IMR-90 (cell line): ENCODE results near the gene RAPGEF3. TPM values are rescaled to one million over a fixed set of nuclear protein-coding genes. Genes with fewer than 3 reads are reported as not detected.

ENCODE experiments used
- ATAC-seq: fragments of 200-7000 bp; cut with Tn5 transposase; 2 replicates; pipeline ENCODE4 v1.9.1; 2020; ENCODE audit warnings: low read depth, mild to moderate bottlenecking, moderate library complexity
- BruUV-seq: library from RNA; stranded (reverse); fragments of 400-500 nt; replicated peaks from 2 replicates; lab custom pipeline; 2021; lab: Mats Ljungman, UMichigan
- CTCF ChIA-PET: fragments of 300-600 bp; formaldehyde crosslinking; extraction: SDS; loops from one replicate; lab custom pipeline; 2021; ENCODE audit warnings: antibody characterized with exemption; lab: Yijun Ruan, JAX
- POLR2A ChIA-PET: fragments of 300-600 bp; sonication (Branson Sonifier 250); formaldehyde crosslinking; loops from one replicate; lab custom pipeline; 2022; ENCODE audit warnings: antibody characterized with exemption; ENCODE audit not compliant: unreplicated experiment; lab: Charles Lee
- DNase-seq: peaks from one replicate; pipeline ENCODE4 v3.0.0; 2013
- H2AFZ ChIP-seq: replicated peaks from 2 replicates; pipeline ENCODE3; 2013; ENCODE audit warnings: low read length, mild to moderate bottlenecking; ENCODE audit not compliant: poor library complexity
- H2AK5ac ChIP-seq: 2 replicates; pipeline ENCODE4 v1.6.1; 2013; ENCODE audit warnings: low read depth, low read length, inconsistent platforms
- H2AK9ac ChIP-seq: replicated peaks from 2 replicates; pipeline ENCODE3; 2013; ENCODE audit warnings: mild to moderate bottlenecking, low read depth, low read length, moderate library complexity; ENCODE audit not compliant: poor library complexity
- H2BK120ac ChIP-seq: 2 replicates; pipeline ENCODE4 v1.6.1; 2013; ENCODE audit warnings: low read depth, low read length, inconsistent platforms
- H2BK15ac ChIP-seq: 3 replicates; pipeline ENCODE4 v1.6.1; 2013; ENCODE audit warnings: low read depth, low read length, inconsistent platforms
- H2BK20ac ChIP-seq: 2 replicates; pipeline ENCODE4 v1.6.1; 2013; ENCODE audit warnings: low read depth, mild to moderate bottlenecking, inconsistent platforms, low read length, moderate library complexity
- H2BK5ac ChIP-seq: 2 replicates; pipeline ENCODE4 v1.6.1; 2013; ENCODE audit warnings: mild to moderate bottlenecking, low read depth, low read length, inconsistent platforms; ENCODE audit not compliant: poor library complexity, severe bottlenecking
- H3K14ac ChIP-seq: replicated peaks from 2 replicates; pipeline ENCODE4 v1.6.1; 2013; ENCODE audit warnings: low read depth, low read length, inconsistent platforms
- H3K18ac ChIP-seq: 2 replicates; pipeline ENCODE4 v1.6.1; 2013; ENCODE audit warnings: low read depth, low read length, control low read depth
- H3K23ac ChIP-seq: 2 replicates; pipeline ENCODE4 v1.6.1; 2013; ENCODE audit warnings: low read depth, low read length, inconsistent platforms
- H3K27ac ChIP-seq: 2 replicates; pipeline ENCODE4 v1.5.1; 2013; ENCODE audit warnings: mild to moderate bottlenecking, control low read depth, low read length; ENCODE audit not compliant: insufficient read depth
- H3K27me3 ChIP-seq: 2 replicates; pipeline ENCODE4 v1.6.1; 2013; ENCODE audit warnings: low read length; ENCODE audit not compliant: control insufficient read depth, insufficient read depth
- H3K36me3 ChIP-seq: 2 replicates; pipeline ENCODE4 v1.6.1; 2013; ENCODE audit warnings: low read length, mixed read lengths; ENCODE audit not compliant: control insufficient read depth, insufficient read depth
- H3K4ac ChIP-seq: 2 replicates; pipeline ENCODE4 v1.6.1; 2013; ENCODE audit warnings: low read depth, low read length, inconsistent platforms
- H3K4me1 ChIP-seq: 2 replicates; pipeline ENCODE4 v1.6.1; 2013; ENCODE audit warnings: low read length, mixed read lengths; ENCODE audit not compliant: control insufficient read depth, insufficient read depth
- H3K4me2 ChIP-seq: 2 replicates; pipeline ENCODE4 v1.6.1; 2013; ENCODE audit warnings: low read depth, mild to moderate bottlenecking, control low read depth, low read length, moderate library complexity
- H3K4me3 ChIP-seq: 2 replicates; pipeline ENCODE4 v1.5.1; 2013; ENCODE audit warnings: low read depth, mild to moderate bottlenecking, control low read depth, low read length, moderate library complexity; ENCODE audit not compliant: insufficient read depth
- H3K56ac ChIP-seq: 2 replicates; pipeline ENCODE4 v1.6.1; 2013; ENCODE audit warnings: low read length, inconsistent platforms; ENCODE audit not compliant: insufficient read depth; ENCODE audit errors: extremely low read depth
- H3K79me1 ChIP-seq, 2 experiments: 2 replicates each; pipeline ENCODE4 v1.6.1; 2013; ENCODE audit warnings: low read length in 2 of 2, inconsistent platforms in 1 of 2, low read depth in 1 of 2
- H3K9ac ChIP-seq: 2 replicates; pipeline ENCODE4 v1.6.1; 2013; ENCODE audit warnings: low read depth, low read length, control low read depth
- H3K9me1 ChIP-seq: 2 replicates; pipeline ENCODE4 v1.6.1; 2013; ENCODE audit warnings: low read length, inconsistent platforms; ENCODE audit not compliant: insufficient read depth
- H3K9me3 ChIP-seq: 2 replicates; pipeline ENCODE4 v1.6.1; 2013; ENCODE audit warnings: low read length; ENCODE audit not compliant: control insufficient read depth, insufficient read depth
- H4K20me1 ChIP-seq: 2 replicates; pipeline ENCODE4 v1.6.1; 2013; ENCODE audit warnings: low read length, inconsistent platforms; ENCODE audit not compliant: insufficient read depth
- H4K5ac ChIP-seq: 2 replicates; pipeline ENCODE4 v1.6.1; 2013; ENCODE audit warnings: mild to moderate bottlenecking, low read depth, low read length, control low read depth
- H4K8ac ChIP-seq, 2 experiments: 2 replicates each; pipeline ENCODE4 v1.6.1; 2013; ENCODE audit warnings: low read depth in 2 of 2, low read length in 2 of 2, control low read depth in 1 of 2, inconsistent platforms in 1 of 2
- H4K91ac ChIP-seq: 2 replicates; pipeline ENCODE4 v1.6.1; 2013; ENCODE audit warnings: low read depth, low read length, inconsistent platforms; ENCODE audit not compliant: insufficient read depth
- BHLHE40 ChIP-seq: fragments of 150-350 bp; IDR thresholded peaks from 2 replicates; pipeline ENCODE4 v1.6.1; 2016; ENCODE audit warnings: mild to moderate bottlenecking, low read depth, low read length
- CEBPB ChIP-seq: IDR thresholded peaks from 2 replicates; pipeline ENCODE4 v1.6.1; 2012; ENCODE audit warnings: low read depth, low read length, improper control_type of control experiment
- CHD1 ChIP-seq: IDR thresholded peaks from 2 replicates; pipeline ENCODE4 v1.6.1; 2012; ENCODE audit warnings: low read depth, low read length, improper control_type of control experiment
- ELK1 ChIP-seq: fragments of 150-350 bp; IDR thresholded peaks from 2 replicates; pipeline ENCODE4 v1.6.1; 2016; ENCODE audit warnings: low read depth, mild to moderate bottlenecking, low read length, moderate library complexity, borderline replicate concordance
- MAFK ChIP-seq: IDR thresholded peaks from 2 replicates; pipeline ENCODE4 v1.6.1; 2012; ENCODE audit warnings: low read depth, low read length, improper control_type of control experiment
- MAZ ChIP-seq: IDR thresholded peaks from 2 replicates; pipeline ENCODE4 v1.6.1; 2012; ENCODE audit warnings: low read depth, mild to moderate bottlenecking, low read length, improper control_type of control experiment, moderate library complexity, borderline replicate concordance
- MXI1 ChIP-seq: IDR thresholded peaks from 2 replicates; pipeline ENCODE4 v1.6.1; 2012; ENCODE audit warnings: low read depth, mild to moderate bottlenecking, low read length, moderate library complexity, borderline replicate concordance
- NFE2L2 ChIP-seq: fragments of 150-350 bp; IDR thresholded peaks from 2 replicates; pipeline ENCODE4 v1.6.1; 2016; ENCODE audit warnings: low read depth, mild to moderate bottlenecking, low read length
- RCOR1 ChIP-seq: IDR thresholded peaks from 2 replicates; pipeline ENCODE4 v1.6.1; 2012; ENCODE audit warnings: mild to moderate bottlenecking, low read length, improper control_type of control experiment; ENCODE audit not compliant: insufficient replicate concordance
- SMC3 ChIP-seq: fragments of 150-350 bp; IDR thresholded peaks from 2 replicates; pipeline ENCODE4 v1.6.1; 2016; ENCODE audit warnings: low read depth, mild to moderate bottlenecking, antibody characterized with exemption, low read length, moderate library complexity
- WGBS, 2 experiments: methylation state at CpG; one replicate each; pipeline versions ENCODE4 v1.1.5 to v1.1.7; 2013; ENCODE audit warnings: missing lambda C conversion rate in 2 of 2; ENCODE audit not compliant: insufficient read length in 1 of 2; ENCODE audit errors: extremely low coverage in 2 of 2; 5-methylcytosine and 5-hydroxymethylcytosine counted together
- dilution Hi-C: fragments of 300-500 bp; cut with HindIII; formaldehyde crosslinking; loops from one replicate; pipeline ENCODE4 v1.14.3; 2018; ENCODE audit warnings: low sequenced_read_pairs; ENCODE audit not compliant: unreplicated experiment
- in situ Hi-C: fragments of 300-500 bp; cut with MboI; formaldehyde crosslinking; loops from 3 replicates; pipeline ENCODE4 v1.14.3; 2019; ENCODE audit warnings: low sequenced_read_pairs, inconsistent platforms, mixed read lengths
- intact Hi-C: fragments of 100-400 bp; cut with micrococcal nuclease; formaldehyde crosslinking; loops from 2 replicates; pipeline ENCODE4 v1.10.0; 2022
- polyA plus RNA-seq, 3 experiments: library from polyadenylated mRNA; depleted of rRNA; stranded (reverse); fragments of >200 nt; gene quantifications; 2 replicates each; pipeline ENCODE4 v1.2.3, GENCODE V29; 2012; ENCODE audit warnings: low replicate concordance in 1 of 3
- total RNA-seq: library from RNA; depleted of rRNA; stranded (reverse); fragments of >200 nt; gene quantifications from 2 replicates; pipeline ENCODE4 v1.2.3, GENCODE V29; 2012
- TF ChIP-seq, protein P1 (sequence below): fragments of 150-350 bp; IDR thresholded peaks from 2 replicates; pipeline ENCODE4 v1.6.1; 2017; ENCODE audit warnings: mild to moderate bottlenecking, antibody characterized with exemption, low read length, low read depth

The RAPGEF3 gene
- total and polyA plus RNA-seq, 2 of the 4 experiments (the other 2 are of a cell fraction) = 1.3 to 2.0 TPM

- TF ChIP-seq, protein P1, sequence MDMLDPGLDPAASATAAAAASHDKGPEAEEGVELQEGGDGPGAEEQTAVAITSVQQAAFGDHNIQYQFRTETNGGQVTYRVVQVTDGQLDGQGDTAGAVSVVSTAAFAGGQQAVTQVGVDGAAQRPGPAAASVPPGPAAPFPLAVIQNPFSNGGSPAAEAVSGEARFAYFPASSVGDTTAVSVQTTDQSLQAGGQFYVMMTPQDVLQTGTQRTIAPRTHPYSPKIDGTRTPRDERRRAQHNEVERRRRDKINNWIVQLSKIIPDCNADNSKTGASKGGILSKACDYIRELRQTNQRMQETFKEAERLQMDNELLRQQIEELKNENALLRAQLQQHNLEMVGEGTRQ = peak; percentile 20; the same call in 1 of the 2 replicates
Observed at GRCh38 chr12:47705566-47706425, 52.9 kb downstream of the RAPGEF3 start, which contains the start of gene RPAP3 (continued).

GRCh38 chr12:47705229-47705565, 53.5 kb downstream of the RAPGEF3 start:
- intact Hi-C loops = no loop called here
- in situ Hi-C loops = no loop called here
- TF ChIP-seq BHLHE40 = no peak
- TF ChIP-seq NFE2L2 = no peak
- TF ChIP-seq, protein P1 = no peak
- no peak for TF ChIP-seq MAFK
- no peak for TF ChIP-seq ELK1
- no peak for TF ChIP-seq SMC3
- no peak for TF ChIP-seq MXI1
- no peak for TF ChIP-seq CEBPB
- TF ChIP-seq RCOR1 = no peak
- no peak for TF ChIP-seq MAZ
- no peak for TF ChIP-seq CHD1

More at GRCh38 chr12:47705229-47705565, 53.5 kb downstream of the RAPGEF3 start:
- Histone ChIP-seq H3K36me3 (peaks cover 3% of the 10 kb centered on the region), H2BK120ac (no peak overlapping the region), H4K8ac (peak overlapping the region; percentile 7 to 30; a peak in 3 of 4 replicates), H4K91ac (no peak overlapping the region), H3K23ac (peak overlapping the region; percentile 97), H2BK20ac (no peak overlapping the region), H3K4me3 (peak overlapping the region; percentile 74), H3K9me3 (no peaks in the 10 kb centered on the region), H3K4me2 (peak overlapping the region; percentile 77), H2AK5ac (0 out of 2 replicates have a peak overlapping the region, but pooled peaks have one; percentile 31), H3K27ac (peak overlapping the region; percentile 71; the same call in 1 of the 2 replicates), H4K5ac (no peak overlapping the region), H3K9ac (peak overlapping the region; percentile 51), H3K18ac (no peak overlapping the region), H2AK9ac (no peak overlapping the region), H2AFZ (peak overlapping the region; percentile 95), H2BK15ac (no peak overlapping the region), H2BK5ac (peak overlapping the region; percentile 22), H3K27me3 (no peaks in the 10 kb centered on the region), H3K79me1 (peaks cover 21 to 45% of the 10 kb centered on the region in 2 experiments), H3K56ac (peak overlapping the region; percentile 39; the same call in 1 of the 2 replicates), H3K9me1 (peaks cover 9% of the 10 kb centered on the region; the same call in 1 of the 2 replicates), H3K4ac (peak overlapping the region; percentile 75), H3K4me1 (no peaks in the 10 kb centered on the region; the same call in 1 of the 2 replicates), H3K14ac (peak overlapping the region; percentile 91), H4K20me1 (peaks cover 4% of the 10 kb centered on the region; the same call in 1 of the 2 replicates)
- no TSS peak for BruUV-seq
- ATAC-seq = no peak; the same call in 1 of the 2 replicates
- WGBS, 2 experiments = no CpG with 5 or more reads among the region's 9 CpGs
- dilution Hi-C loops = no loop called here
- ChIA-PET POLR2A (no interaction called here), CTCF (no interaction called here)
- DNase-seq = peak; percentile 8
